GM04504 (cell line): ENCODE data around the gene FLT4.

Experiments used
- DNase-seq: peaks from one replicate; pipeline ENCODE4 v3.0.0-alpha.2; 2012; ENCODE audit warnings: low read depth

The FLT4 gene

DNA sequence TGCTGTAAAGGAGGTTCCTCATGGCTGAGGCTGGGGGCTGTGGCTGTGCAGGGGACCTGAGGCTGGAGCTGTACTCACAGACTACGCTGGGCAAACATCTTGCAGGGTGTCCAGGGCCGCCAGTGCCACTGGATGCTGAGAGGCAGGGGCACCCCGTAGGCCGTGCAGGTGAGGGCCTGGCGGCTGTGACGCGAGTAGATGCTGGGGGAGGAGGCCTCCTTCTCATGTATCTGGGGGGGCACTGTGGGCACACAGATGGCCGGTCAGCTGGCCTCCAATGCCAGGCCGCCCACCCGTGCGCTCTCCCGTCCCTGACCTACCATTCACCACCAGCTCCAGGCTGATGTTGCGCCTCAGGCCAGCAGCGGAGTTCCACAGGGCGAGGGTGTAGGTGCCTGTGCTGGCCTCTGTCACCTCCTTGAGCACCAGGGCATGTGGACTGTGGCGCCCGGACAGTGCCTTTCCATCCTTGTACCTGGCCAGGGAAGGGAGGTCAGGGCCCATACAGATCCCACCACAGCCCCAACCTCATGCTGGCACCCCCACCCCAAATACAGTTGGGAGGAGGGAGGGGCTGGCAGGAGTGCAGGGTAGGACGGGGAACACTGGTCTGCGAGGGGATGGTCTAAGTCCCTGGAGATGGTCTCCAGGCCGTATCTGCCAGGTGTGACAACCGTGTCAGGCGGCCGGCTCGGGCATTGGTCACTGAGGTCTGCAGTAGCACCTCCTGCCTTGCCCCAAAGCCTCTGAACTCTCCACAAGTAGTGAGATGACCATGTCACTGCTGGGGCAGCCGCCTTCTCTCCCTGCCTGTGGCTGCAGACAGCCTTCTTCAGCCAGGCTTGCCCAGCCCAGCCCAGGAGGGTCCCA is 23.4 kb downstream of the FLT4 start:
- DNase-seq, result no peak

DNA sequence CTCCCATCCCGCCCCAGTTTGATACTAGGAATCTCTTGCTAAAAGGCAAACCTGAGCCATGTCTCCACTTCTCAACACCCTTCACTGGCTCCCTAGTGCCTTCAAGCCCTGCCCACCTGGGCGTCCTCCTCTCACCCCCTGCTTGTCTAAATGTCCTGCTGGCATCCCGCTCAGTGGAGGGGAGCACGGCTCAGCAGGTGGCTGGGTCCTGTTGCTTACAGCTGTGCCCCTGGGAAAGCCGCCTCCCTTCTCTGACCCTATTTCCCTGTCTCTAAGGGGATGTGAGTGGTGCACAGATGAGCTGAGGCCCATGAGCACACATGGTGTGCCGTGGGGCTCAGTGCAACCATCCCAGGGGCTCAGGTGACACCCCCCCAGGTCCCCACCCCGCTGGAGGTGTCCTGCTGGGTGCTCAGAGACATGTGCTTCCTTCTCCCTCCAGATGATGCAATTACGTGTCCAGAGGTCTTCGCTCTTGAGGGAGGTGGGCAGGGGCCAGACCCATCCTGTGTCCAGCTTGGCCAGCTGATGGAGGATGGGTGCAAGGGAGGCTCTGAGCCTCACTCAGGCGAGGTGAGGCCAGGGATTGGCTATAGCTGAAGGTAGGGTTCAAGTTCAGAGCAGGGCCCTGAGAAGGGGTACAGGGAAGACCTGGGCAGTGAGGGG is 24.1 kb downstream of the FLT4 start:
- no peak for DNase-seq

DNA sequence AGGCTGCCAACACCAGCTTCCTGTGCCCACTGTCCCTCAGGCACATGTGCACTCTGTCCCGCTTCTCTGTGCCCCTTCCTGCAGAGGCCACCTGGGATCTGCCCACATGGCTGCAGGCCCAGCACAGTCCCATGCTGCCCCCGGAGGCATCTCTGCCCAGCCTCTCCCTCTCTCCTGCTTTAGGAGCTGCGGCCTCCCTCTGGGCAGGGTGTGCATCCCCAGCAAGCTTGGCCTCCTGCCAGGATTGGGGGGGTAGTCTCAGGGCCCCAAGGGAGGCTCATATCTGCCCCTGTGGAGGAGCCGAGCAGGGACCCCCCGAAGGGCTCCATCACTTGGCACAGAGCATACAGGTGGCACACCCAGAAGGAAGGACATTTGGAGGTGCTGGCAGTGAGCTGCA is 24.8 kb downstream of the FLT4 start:
- no peak for DNase-seq

DNA sequence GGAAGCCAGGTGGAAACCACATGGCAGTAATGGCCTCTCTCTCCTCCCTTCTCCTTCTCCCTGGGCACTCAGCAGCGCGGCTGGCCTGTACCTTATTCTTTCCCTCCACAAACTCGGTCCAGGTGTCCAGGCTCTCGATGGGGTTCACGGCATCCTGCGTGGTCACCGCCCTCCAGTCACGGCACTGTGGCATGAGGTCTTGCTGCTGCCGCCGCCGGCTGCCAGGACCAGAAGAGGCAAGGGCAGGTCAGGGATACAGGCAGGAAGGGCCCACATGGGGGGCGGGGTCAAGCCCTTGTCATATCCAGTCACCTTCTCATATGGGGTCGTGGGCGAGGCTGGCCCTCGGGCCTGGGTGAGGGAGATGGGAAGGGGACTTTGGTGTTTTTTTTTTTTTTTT is 25.6 kb downstream of the FLT4 start:
- no peak for DNase-seq

DNA sequence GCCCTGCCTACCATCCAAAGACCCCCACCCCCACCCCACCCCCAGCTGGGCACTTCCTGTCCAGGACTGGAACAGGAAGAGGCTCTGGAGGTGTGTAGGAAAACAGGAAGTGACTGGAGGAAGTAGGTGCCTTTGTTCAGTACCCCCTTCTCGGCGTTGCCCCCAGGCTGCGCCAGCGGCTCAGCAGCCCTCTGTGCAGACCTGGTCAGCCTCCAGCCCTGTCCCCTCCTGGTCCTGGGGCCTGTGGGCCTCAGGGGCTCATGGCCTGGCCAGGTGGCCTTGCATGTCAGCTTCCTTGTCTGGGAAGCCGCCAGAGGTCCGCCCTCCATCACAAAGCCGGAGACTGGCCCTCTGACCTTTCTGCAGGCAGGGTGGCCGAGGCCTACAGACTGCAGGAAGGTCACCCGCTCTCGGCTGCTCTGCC is 26.0 kb downstream of the FLT4 start:
- DNase-seq, result no peak

DNA sequence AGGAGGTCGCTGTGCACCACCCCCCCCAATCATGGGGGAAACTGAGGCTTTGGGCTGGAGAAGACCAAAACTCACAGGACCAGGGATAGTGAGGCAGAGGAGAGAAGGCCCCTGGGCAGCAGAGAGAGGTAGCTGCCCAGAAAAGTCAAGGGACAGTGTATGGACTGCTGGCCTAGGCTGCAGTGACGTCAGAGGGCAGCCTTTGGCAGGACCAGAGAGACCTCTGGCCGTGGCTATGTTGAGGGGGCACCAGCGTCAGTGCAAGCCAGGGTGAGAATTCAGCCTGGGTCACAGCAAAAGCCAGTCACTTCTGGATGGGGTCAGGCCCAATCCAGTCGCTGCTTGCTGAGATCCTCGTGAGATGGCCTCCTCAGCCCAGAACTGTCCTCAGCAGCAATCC is 26.5 kb downstream of the FLT4 start:
- no peak for DNase-seq

DNA sequence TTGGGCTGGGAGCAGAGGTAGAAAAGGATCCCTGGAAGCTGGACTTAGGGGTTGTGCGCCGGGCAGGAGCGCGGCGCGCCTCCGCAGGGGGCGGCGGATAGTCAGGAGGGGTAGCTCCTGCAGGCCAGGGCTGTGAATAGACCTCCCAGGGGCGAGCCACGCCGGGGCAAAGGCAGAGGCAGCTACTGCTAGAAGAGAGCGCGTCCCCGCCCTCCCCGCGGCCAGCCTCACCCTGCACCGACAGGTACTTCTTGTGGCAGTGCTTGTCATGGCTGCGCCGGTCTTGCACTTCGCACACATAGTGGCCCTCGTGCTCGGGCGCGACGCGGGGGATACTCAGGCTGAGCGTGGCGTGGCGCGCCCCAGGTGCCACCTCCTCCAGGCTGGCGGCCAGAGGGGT is 28.1 kb downstream of the FLT4 start:
- no peak for DNase-seq

DNA sequence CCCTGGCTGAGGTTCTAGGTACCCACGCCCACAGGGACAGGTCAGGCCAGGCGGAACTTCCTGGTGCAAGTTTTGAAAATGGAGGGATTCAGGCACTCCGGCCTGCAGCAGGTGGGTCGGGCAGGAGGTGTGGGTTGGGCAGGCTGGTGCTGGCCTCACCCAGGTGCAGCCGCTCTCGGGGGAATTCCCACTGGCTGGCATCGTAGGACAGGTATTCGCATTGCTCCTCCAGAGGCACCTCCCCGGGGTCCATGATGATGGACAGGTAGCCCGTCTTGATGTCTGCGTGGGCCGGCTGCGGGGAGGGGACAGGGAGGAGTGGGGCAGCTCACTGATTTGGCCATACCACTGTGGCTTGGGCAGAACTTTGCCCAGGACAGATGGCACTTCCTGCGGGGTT is 29.4 kb downstream of the FLT4 start:
- DNase-seq, result no peak

DNA sequence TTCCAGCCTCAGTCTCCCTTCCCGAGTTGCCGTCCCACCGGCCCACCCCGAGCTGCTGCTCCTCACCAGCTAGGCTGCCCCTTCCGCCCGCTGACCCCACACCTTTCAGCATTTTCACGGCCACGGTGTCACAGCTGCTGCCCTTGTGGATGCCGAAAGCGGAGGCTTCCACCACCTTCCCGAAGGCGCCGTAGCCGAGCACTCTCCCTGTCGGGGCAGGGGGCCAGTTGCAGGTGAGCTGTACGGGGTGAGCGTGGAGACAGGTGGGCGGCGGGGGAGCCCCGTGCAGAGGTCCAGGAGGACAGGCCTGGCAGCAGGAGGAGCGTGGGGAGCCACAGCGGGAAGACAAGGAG is 29.9 kb downstream of the FLT4 start:
- DNase-seq, result no peak

DNA sequence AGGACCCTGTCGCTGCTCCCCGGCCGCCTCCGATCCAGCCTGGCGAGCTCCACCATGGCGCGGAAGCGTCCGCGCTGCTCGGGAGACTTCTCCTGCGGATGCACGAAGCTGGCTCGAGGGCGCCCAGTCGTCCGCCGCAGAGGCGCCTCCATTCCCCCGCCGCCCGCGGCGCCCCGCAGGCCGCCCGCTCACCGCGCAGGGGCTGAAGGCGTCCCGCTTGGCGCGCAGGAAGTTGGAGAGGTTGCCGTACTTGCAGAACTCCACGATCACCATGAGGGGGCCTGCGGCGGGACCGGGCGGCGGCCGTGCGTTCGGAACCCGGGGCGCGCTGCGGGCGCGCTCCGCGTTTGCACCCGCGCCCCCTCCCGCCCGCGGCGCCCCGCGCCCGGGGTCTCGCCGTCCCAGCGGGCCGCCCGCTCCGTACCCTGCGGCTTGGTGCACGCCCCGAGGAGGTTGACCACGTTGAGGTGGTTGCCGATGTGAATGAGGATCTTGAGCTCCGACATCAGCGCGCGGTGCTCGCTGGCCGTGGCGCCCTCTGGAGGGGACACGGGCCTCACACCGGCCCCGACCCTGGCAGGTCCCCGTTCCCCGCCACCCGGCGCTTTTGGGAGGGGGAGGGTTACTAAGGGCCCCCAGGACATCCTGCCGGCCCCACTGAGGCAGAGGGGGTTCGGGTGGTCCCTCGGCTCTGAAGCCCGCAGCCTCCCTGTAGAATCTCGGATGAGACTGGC is 30.4 kb downstream of the FLT4 start:
- peak; percentile 3 for DNase-seq

DNA sequence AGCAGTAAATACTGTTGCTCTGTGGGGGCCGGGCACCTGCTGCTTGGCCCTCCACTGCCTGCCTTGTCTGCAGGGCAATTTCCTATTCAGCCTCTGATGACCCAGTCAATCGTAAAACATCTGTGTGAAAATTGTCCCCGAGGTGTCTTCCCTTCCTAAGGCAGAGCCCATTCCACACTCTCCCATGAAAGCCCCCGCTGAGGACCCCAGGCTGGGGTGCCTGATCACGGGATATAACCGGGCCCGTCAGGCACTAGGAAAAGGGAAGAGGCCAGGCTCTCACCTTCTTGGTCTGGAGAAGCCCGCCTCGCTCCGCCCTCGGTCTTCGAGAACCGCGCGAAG is 30.9 kb downstream of the FLT4 start:
- DNase-seq, result no peak

DNA sequence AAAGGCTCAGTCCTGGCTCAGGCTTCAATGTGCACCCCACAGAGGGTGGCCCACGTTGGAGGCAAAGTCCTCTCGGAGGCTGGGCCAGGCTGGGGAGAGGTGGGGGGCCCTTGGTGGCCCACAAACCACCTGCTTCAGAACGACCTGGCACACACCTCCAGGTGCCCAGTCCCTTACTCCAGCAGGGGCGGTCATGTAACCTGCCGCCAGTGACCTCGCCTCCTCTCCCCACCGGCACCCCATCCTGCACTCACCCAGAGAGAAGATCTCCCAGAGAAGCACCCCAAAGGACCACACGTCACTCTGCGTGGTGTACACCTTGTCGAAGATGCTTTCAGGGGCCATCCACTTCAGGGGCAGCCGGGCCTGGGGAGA is 35.6 kb downstream of the FLT4 start:
- DNase-seq, result no peak

DNA sequence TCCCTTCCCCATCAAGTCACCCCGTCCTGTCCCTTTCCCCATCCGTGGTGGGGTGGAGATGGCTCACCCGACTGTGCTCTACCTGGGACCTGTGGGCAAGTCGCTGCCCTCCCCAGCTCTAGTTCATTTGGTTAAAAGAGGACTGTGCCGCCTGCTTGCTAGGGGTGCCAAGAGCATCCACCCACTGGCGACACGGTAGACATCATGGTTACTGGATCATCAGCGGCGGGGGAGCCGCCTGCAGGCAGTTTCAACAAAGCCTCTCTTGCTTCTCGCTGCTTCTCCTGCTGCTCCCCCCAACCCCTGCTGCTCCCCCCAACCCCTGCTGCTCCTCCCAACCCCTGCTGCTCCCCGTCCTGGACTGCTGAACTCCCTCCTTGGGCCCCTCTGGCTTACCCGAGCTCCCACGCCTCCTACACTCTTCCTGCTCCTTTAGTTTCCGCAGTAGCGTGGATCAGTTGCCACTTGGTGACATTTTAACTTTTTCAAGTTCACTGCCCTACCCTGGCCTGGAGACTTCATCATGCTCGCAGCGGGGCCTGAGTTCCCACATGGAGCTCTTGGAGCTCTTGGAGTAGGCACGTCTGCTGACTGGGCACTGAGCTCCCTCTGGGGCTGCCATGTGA is 36.1 kb downstream of the FLT4 start:
- DNase-seq, result no peak

DNA sequence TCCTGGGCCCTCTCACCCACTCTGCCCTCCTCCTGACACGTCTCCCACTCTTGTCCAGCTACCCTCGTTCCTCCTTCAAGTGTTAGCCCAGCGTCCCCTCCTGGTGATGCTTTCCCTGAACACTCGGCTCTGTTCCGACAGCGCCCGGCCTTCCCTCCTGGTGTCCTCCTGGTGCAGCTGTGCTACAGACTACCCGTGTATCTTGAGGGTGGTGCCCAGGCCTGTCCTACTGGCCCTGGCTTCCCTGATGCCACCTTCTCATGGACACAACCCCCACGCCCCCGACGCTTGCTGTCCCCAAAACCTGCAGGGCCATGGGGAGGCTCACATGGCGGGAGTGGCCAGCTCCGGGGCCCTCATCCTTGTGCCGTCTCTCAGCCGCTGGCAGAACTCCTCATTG is 36.7 kb downstream of the FLT4 start:
- DNase-seq, result no peak

DNA sequence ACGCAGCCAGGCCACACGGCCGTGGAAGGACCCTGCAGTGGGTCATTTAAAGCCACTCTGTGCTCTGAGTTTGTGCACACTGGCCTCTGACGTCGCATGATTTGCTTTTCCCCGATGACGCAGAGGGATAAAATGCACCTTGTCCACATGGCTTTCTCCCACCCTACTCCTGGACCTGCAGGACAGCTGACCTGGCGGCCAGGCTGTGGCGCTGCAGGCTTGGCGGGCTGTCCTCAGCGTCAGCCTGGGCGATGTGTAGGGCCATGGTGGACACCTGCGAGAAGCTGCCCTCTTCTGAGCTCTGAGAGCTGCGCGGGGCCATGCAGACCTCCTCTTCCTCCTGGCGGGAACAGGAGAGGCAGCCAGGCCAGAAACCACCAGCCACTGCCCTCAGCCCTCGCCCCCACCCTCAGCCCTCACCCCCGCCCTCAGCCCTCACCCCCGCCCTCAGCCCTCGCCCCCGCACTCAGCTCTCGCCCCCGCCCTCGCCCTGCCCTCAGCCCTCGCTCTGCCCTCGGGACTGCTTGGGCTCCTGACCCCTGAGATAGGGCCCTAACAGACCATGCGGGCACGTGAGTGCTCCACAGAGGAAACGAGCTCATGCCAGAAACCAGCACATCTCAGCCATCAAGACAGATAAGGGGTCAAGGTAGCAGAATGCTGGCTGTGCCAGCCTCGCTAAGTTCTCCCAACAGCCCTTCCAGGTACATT is 38.1 kb downstream of the FLT4 start:
- DNase-seq, result no peak

DNA sequence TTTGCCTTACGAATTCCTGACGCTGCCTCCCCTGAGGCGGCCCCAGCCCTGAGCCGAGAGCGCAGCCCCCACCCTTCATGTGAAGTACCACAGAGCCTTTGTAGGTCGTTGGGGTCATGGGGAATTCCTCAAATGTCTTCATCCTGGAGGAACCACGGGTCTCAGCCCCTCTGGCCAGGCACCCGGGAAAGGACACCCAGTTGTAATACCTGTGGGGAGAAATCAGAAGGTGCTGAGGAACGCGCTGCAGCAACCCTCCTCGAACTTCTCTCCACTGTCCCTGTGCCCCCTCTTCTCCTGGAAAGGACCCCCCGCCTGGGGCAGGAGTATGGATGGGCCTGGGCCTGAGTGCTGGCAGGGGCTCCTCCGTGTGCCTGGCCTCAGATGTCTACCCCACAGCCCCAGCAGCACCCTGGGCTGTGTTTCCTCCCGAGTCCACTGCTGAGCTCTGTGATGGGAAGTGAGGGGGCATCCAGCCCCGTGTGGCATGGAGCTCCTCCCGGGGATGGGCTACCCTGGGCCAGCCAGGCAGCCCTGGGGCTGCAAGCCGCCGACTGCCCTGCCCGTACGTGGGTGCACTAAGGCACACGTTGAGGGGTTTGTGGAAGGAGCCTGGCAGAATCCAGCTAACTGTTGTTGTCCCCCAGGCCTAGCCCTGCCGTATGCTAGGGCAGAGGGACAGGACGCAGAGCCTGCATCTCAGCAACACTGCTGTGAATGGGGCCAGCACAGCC is 39.4 kb downstream of the FLT4 start:
- DNase-seq, result no peak

DNA sequence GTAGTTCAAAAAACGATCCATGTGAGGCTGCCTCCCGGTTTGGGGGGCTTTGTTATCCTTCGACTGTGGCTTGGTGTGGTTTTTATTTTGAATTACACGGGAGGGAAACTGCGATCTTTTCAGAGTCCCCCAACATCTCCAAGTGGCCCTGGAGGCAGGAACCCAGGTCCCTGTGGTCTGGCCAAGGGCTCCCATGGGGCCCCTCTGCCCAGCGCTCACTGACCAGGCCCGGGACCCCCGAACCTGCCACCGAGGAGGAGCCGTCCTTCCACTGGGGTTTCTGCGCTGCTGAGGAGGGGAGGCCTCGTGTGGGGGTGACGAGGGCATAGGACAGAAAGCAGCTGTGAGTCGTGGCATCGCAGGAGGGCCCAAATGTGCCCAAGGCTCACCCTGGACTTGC is 40.0 kb downstream of the FLT4 start:
- DNase-seq, result no peak

DNA sequence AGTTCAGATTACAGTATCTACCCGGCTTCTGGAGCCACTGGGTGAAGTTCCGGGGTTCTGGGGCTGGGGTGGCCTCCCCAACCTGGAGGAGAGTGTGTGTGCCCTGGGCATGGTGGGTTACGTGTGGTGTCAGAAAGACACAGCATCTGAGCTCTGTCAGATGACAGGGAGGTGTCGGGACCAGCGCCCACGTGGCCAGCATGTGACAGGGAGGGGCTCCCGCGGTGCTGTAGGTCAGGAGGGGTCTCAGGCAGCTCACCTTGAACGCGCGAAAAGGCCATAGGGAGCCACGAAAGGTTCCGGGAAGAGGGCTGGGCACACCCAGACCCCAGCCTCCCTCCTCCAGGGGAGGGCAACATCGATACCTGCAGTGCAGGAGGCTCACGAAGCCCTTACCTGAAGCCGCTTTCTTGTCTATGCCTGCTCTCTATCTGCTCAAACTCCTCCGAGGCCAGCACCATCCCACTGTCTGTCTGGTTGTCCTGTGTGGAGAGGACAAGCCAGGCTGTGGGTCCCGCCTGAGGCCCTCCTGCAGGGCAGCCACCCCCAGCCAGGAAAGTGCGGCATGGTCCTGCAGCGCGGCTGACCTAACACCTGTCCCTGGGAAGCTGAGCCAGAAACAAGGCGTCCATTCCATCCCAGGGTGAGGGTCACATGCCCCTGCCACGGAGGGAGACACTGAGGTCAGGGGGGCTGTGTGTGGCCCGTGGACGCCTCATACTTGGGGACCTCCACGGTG is 40.7 kb downstream of the FLT4 start:
- DNase-seq, result no peak

DNA sequence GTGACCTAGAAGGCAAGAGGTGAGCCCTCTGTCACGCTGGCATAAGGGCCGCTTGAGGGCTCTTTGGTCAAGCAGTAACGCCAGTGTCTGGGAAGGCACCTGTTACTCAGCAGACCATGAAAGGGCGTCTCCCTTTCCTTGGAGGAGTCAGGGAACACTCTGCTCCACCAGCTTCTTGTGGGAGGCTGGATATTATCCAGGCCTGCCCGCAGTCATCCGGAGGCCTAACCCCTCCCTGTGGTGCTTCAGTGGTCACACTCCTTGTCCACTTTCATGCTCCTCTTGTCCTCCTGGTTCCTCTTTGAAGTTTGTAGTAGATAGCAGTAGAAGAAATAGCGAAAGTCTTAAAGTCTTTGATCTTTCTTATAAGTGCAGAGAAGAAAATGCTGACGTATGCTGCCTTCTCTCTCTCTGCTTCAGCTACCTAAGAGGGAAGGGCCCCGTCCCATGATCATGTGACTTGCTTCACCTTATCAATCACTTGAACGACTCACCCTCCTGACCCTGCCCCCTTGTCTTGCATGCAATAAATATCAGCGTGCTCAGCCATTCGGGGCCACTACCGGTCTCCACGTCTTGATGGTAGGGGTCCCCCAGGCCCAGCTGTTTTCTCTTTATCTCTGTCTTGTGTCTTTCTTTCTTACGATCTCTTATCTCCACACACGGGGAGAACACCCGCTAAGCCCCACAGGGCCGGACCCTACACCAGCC is 41.4 kb downstream of the FLT4 start:
- no peak for DNase-seq

DNA sequence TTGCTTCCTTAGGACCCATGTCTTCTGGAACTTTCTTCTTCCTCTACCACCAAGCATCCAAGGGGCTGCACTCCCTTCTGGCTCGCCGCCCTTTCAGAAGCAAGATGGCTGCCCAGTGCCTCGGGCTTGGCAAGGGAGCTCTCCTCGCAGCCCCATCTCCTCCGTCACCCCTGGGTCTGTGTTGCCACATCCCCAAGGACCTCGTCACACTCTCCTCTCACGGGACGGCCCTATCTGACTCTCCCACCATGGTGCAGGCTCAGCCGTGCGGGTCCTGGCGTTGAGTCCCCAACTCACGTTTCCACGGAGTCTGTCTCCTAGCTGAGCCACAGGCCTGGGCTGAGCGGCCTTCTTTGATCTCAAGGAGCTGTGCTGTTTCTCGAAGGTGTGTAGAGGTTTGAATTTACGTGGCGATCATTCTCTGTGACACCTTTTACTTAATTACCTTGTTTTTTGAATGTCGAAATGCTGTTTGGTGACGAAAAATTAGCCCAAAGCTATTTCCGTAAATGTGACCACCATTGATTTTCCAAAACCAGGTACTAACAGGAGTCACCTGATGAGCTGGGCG is 43.1 kb downstream of the FLT4 start:
- no peak for DNase-seq
